Spleen (tissue), 7 donors: Measurements from ENCODE around the gene SYNGAP1.

ENCODE experiments used
- POLR2A ChIP-seq, 3 donors: fragments of 450-650 bp; IDR thresholded peaks; one replicate each; pipeline ENCODE4 v1.5.1; 2017; ENCODE audit warnings: antibody characterized with exemption in 3 of 3, mild to moderate bottlenecking in 1 of 3
- POLR2AphosphoS5 ChIP-seq, 3 donors: sonication (generic); formaldehyde crosslinking; IDR thresholded peaks; one replicate each; pipeline ENCODE4 v1.5.1; 2017; ENCODE audit warnings: antibody characterized with exemption in 3 of 3
- TF ChIP-seq, protein P1 (sequence below), 11 experiments: fragments of 200-600 bp in 7 of 11; fragments of 450-650 bp in 4 of 11; sonication (generic) in 4 of 11; IDR thresholded peaks in 8 of 11; conservative IDR thresholded peaks in 3 of 11; 1 replicate in 7 of 11; 2 replicates in 4 of 11; pipeline versions ENCODE4 v1.4.0 to v1.8.0; 2016 to 2021; ENCODE audit warnings: antibody characterized with exemption in 11 of 11, inconsistent platforms in 4 of 11, mild to moderate bottlenecking in 1 of 11
- donor health status: DM: no; HTN: no; CAD: no; lungs with moderate emphysema.
- donor health status: DM: no; HTN: no; CAD: no.
- donor health status: DM: no; HTN: no; CAD: no.

DNA sequence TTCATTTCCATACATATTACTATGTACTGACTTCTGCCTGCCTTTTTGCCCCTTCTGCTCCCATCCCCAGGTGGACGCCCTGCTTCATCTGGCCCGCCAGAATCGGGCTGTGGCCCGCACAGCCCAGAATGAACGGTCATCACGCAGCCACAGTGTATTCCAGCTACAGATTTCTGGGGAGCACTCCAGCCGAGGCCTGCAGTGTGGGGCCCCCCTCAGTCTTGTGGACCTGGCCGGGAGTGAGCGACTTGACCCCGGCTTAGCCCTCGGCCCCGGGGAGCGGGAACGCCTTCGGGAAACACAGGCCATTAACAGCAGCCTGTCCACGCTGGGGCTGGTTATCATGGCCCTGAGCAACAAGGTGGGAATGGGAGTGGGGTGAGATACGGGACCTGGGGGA lies 13.7 kb upstream of the SYNGAP1 start:
- TF ChIP-seq, protein P1, sequence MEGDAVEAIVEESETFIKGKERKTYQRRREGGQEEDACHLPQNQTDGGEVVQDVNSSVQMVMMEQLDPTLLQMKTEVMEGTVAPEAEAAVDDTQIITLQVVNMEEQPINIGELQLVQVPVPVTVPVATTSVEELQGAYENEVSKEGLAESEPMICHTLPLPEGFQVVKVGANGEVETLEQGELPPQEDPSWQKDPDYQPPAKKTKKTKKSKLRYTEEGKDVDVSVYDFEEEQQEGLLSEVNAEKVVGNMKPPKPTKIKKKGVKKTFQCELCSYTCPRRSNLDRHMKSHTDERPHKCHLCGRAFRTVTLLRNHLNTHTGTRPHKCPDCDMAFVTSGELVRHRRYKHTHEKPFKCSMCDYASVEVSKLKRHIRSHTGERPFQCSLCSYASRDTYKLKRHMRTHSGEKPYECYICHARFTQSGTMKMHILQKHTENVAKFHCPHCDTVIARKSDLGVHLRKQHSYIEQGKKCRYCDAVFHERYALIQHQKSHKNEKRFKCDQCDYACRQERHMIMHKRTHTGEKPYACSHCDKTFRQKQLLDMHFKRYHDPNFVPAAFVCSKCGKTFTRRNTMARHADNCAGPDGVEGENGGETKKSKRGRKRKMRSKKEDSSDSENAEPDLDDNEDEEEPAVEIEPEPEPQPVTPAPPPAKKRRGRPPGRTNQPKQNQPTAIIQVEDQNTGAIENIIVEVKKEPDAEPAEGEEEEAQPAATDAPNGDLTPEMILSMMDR (IDR thresholded peaks at IDR 0.05 in 8 of 11, conservative IDR thresholded peaks at IDR 0.05 in 3 of 11), result no peak
- TF ChIP-seq POLR2A (IDR thresholded peaks at IDR 0.05) (no peak), POLR2AphosphoS5 (IDR thresholded peaks at IDR 0.05) (no peak)
